ENCODE data around the gene PRKD2. TPM values are rescaled to one million over a fixed set of nuclear protein-coding genes. Genes with fewer than 3 reads are reported as not detected.
"Not testable (repeated sequence)": the region's sequence is repeated elsewhere in the genome, so short reads cannot be mapped to it uniquely, and the experiment has no call there.

Gene PRKD2
- 10 to 100 TPM; 14.9 to 18.0 TPM for total RNA-seq
- long read RNA-seq, partial matches to known transcripts: 7 of 10 reads
- long read RNA-seq, other reads (novel, unspliced or antisense): 1 of 10 reads

DNA sequence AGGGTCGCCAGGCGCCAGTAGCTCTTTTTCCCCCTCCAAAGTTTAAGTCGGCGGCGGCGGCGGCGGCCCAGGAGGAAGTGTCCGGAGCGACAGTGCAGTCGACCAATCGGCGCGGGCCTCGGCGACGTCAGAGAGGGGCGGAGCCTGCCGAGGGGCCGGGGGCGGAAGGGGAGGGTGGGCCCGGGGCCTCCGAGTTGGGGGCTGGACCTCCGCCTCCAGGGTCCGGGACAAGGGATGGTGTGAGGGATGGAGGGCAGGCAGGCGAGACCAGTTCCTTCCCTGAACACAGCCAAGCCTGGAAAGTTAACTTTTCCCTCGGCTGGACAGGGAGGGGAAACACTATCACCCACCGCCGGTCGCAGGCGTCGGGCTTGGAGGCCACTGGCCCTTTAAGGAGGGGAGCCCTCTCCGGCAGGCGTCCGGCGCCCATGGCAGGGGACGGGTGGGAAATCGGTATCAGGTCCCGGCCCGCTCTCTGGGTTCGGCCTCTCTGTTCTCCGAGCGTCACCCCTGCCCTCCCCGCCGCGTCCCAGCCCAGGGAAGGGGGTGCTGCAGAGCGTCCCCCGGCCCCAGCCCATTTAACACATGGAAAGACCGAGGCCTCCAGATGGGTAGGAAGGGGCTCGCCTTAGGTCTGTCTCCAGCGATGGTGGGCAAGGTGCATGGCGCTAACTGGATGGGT is at the start of gene PRKD2:
Gene PRKD2, minus strand, starts transcription at position 81 of the 682 bp plus-strand sequence. CDS start 744 bp downstream, outside the sequence.
- intact Hi-C loops (cut with DNase I): no loop called here
- peak; percentile 93 for DNase-seq
- ATAC-seq: peak; percentile 88

DNA sequence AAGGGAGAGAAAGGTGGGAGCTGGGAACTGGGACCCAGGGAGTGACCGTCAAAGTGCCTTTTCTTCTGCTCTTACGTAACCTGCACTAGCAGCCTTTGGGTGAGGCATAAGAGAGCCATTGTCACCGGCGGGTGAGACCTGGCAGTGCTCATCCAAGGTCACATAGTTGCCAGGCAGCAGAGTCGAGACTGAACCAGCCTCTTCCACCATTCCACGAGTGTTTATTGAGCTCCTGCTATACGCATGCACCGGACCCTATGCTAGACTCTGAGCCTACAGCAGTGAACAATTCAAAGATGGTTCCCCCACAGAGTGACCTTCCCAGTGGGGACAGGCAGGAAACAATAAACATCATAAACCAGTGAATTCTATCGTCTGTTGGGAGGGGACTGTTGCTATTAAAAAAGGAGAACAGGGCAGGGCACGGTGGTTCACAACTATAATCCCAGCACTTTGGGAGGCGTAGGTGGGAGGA is 47.9 kb upstream of the PRKD2 start:
- intact Hi-C loops (cut with DNase I): loop anchor here in 1 of 2 donors (5.0 kb wide), 1 partner anchor 57 kb away; no protein-coding TSS in a partner anchor
- ATAC-seq (peak; percentile 41 to 42), DNase-seq (no peak)

DNA sequence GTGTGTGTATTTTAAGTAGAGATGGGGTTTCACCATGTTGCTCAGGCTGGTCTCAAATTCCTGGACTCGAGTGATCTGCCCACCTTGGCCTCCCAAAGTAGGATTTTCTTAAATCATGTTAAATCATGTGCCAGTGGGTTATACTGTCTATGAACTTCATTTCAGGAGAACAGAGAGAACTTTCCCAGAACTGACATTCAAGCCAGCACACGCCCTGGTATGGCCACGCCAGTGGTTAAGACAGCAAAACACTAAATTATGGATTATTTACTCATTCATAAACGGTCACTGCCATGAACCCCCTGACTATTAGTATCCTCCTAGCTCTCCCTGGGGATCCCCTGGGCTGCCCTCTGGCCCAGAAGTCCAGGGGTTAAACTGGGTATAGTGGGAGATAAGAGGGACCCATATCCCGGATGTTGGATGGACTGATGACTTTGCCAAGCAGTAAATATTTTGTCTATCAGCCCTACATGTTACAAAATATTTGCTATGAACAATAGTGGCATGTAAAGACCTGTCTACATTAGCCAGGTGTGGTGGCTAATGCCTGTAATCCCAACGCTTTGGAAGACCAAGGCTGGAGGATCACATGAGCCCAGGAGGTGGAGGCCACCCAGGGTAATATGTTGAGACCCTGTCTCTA is 45.5 kb upstream of the PRKD2 start:
- intact Hi-C loops (cut with DNase I): loop anchor here in 1 of 2 donors (5.0 kb wide), 1 partner anchor 60 kb away; no protein-coding TSS in a partner anchor
- DNase-seq: no peak
- no peak for ATAC-seq

DNA sequence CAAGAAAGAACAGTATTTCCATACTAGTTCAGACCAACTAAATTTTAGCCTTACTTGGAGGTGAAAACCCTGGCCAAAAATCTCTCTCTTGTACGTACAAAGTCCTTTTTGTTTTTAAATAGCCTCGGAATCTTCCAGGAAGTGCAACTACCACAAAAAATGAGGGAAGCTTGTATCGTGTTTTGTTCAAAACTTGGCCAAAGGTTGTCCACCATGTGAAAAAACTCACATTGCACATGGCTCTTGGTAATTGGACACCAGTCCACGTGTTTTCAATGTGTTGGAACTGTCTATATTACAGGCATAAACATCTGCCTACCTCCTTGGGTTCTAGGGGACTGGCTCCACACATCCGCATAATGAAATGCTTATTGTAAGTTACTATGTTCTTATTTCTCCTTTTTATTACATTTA is 44.5 kb upstream of the PRKD2 start:
- ATAC-seq (no peak), DNase-seq (no peak)
- intact Hi-C loops (cut with DNase I): loop anchor here in 1 of 2 donors (5.0 kb wide), 1 partner anchor 61 kb away; no protein-coding TSS in a partner anchor

DNA sequence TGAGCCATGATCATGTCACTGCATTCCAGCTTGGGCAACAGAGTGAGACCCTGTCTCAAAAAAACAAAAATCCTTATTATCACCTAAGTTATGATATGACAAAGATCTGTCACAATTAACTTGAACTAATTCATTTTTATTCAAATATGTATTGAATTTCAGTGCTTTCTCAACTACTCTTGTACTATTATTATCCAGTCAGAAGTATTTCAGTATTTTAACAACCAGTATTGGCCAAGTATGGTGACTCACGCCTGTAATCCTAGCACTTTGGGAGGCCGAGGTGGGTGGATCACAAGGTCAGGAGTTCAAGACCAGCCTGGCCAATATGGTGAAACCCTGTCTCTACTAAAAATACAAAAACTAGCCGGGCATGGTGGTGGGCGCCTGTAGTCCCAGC is 44.0 kb upstream of the PRKD2 start:
- intact Hi-C loops (cut with DNase I): loop anchor here in 1 of 2 donors (5.0 kb wide), 1 partner anchor 61 kb away; no protein-coding TSS in a partner anchor
- ATAC-seq: not testable (repeated sequence)

DNA sequence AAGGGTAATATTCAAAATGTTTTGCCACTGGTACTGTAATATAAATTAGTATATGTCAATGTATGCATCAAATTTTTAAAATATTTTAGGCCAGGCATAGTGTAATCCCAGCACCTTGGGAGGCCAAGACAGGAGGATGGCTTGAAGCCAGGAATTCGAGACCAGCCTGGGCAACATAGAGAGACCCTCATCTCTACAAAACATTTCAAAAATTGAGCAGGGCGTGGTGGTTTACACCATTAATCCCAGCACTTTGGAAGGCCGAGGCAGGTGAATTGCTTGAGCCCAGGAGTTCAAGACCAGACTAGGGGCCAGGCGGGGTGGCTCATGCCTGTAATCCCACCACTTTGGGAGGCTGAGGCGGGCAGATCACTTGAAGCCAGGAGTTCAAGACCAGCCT is 43.4 kb upstream of the PRKD2 start:
- intact Hi-C loops (cut with DNase I): loop anchor here in 1 of 2 donors (5.0 kb wide), 1 partner anchor 62 kb away; no protein-coding TSS in a partner anchor
- ATAC-seq (no peak), DNase-seq (no peak)

More for the DNA sequence above, 44.0 kb upstream of the PRKD2 start:
- not testable (repeated sequence) for DNase-seq

DNA sequence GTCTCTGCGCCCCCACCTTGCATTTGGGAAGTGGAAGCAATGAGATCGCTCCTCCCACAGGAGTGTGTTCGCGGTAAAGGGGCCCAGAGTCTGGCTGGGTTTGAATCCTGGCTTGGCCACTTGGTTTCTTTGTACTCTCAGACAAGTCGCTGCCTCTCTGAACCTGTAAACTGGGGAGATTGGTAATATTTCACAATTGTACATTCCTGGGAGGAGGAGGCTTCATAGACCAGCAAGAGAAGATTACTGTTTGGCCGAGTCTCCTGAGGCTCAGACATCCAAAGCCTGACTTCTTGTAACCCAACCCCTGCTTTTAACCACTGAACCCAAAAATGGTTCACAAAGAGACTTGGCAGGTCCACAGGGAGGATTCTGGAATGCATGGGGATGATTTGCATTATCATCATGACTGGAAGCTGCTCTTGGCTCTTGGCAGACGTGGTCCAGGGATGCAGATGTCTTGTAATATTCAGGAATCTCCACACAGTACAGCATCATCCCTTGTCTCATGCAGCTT is 43.0 kb upstream of the PRKD2 start:
- ATAC-seq: peak in 1 of 2 donors; percentile 32
- intact Hi-C loops (cut with DNase I): loop anchor here in 1 of 2 donors (5.0 to 10.0 kb wide), 2 partner anchors 62 to 235 kb away; no protein-coding TSS in a partner anchor

DNA sequence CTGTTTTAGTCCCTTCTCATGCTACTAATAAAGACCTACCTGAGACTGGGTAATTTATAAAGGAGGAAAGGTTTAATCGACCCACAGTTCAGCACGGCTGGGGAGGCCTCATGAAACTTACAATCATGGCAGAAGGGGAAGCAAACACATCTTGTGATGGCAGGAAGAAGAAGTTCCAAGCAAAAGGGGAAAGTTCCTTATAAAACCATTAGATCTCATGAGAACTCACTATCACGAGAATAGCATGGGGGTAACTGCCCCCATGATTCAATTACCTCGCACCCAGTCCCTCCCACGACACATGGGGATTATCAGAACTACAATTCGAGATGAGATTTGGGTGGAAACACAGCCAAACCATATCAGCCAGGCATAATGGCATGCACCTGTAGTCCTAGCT is 42.3 kb upstream of the PRKD2 start:
- intact Hi-C loops (cut with DNase I): loop anchor here in 1 of 2 donors (10.0 kb wide), 1 partner anchor 236 kb away; no protein-coding TSS in a partner anchor
- DNase-seq (no peak), ATAC-seq (no peak)

More for the DNA sequence above, 43.0 kb upstream of the PRKD2 start:
- DNase-seq: no peak

DNA sequence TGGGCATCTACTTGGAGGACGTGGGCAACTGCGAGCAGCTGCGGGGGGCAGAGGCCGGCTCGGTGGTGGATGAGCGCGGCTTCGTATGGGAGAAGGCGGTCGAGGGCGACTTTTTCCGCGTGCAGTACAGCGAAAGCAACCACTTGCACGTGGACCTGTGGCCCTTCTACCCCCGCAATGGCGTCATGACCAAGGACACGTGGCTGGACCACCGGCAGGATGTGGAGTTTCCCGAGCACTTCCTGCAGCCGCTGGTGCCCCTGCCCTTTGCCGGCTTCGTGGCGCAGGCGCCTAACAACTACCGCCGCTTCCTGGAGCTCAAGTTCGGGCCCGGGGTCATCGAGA is 39.6 kb upstream of the PRKD2 start:
- peak; percentile 26 for DNase-seq
- intact Hi-C loops (cut with DNase I): loop anchor here (2.0 to 10.0 kb wide), 2 partner anchors 84 to 238 kb away; no protein-coding TSS in a partner anchor
- ATAC-seq: no peak

DNA sequence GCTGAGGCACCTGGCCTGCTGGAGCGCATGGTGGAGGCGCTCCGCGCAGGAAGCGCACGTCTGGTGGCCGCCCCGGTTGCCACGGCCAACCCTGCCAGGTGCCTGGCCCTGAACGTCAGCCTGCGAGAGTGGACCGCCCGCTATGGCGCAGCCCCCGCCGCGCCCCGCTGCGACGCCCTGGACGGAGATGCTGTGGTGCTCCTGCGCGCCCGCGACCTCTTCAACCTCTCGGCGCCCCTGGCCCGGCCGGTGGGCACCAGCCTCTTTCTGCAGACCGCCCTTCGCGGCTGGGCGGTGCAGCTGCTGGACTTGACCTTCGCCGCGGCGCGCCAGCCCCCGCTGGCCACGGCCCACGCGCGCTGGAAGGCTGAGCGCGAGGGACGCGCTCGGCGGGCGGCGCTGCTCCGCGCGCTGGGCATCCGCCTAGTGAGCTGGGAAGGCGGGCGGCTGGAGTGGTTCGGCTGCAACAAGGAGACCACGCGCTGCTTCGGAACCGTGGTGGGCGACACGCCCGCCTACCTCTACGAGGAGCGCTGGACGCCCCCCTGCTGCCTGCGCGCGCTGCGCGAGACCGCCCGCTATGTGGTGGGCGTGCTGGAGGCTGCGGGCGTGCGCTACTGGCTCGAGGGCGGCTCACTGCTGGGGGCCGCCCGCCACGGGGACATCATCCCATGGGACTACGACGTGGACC is 39.1 kb upstream of the PRKD2 start:
- ATAC-seq (no peak), DNase-seq (no peak)
- intact Hi-C loops (cut with DNase I): loop anchor here (2.0 to 10.0 kb wide), 2 partner anchors 85 to 239 kb away; no protein-coding TSS in a partner anchor

DNA sequence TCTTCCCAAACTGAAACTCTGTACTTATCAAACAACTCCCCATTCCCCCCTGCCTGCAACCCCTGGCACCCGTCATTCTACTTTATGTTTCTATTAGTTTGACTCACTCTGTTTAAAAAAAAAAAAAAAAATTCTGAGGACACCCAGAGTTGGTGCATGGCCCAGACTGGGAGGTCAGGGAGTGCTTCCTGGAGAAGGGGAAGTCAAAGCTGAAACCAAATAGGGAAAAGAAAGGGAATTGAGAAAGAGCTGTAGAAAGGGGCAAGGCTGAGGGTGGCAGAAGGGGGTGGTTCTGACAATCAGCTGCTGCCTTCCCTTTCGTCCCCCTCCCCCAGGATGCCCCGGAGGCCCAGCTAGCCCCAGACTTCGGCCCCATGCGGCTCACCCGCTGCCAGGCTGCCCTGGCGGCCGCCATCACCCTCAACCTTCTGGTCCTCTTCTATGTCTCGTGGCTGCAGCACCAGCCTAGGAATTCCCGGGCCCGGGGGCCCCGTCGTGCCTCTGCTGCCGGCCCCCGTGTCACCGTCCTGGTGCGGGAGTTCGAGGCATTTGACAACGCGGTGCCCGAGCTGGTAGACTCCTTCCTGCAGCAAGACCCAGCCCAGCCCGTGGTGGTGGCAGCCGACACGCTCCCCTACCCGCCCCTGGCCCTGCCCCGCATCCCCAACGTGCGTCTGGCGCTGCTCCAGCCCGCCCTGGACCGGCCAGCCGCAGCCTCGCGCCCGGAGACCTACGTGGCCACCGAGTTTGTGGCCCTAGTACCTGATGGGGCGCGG is 38.4 kb upstream of the PRKD2 start:
- ATAC-seq (peak; percentile 18 to 24), DNase-seq (peak; percentile 43)
- intact Hi-C loops (cut with DNase I): loop anchor here in 1 of 2 donors (10.0 kb wide), 1 partner anchor 240 kb away; no protein-coding TSS in a partner anchor

DNA sequence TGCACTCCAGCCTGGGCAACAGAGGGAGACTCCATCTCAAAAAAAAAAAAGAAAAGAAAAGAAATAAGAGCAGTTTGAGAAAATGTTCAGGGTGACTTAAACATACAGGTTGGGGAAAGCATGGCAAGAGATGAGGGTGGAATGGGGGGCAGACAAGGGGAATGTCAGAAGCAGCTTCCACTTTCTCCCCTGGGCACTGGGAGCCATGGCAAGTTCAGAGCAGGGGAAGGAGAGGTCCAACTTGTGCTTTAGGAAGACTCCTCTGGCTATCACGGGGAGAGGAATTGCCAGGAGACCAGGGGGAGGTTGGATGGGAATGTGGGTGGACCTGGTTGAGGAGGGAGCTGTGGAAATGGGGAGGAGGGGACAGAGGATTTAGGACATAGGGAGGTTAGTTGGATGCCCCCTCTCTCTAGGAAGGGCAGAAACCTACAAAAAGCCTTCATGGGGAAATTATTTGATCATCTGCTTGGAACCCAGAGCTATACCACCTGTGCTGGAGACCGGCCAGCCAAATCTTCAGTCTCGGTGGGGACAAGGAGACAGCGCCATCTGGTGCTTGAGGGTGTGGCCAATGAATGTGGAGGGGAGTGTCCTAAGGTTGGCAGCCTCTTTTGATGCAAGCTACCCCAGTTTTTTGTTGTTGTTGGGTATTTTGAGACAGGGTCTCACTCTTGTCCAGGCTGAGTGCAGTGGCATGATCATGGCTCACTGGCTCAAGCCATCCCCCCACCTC is 36.7 kb upstream of the PRKD2 start:
- DNase-seq (no peak), ATAC-seq (no peak)
- intact Hi-C loops (cut with DNase I): loop anchor here in 1 of 2 donors (10.0 kb wide), 1 partner anchor 241 kb away; no protein-coding TSS in a partner anchor

DNA sequence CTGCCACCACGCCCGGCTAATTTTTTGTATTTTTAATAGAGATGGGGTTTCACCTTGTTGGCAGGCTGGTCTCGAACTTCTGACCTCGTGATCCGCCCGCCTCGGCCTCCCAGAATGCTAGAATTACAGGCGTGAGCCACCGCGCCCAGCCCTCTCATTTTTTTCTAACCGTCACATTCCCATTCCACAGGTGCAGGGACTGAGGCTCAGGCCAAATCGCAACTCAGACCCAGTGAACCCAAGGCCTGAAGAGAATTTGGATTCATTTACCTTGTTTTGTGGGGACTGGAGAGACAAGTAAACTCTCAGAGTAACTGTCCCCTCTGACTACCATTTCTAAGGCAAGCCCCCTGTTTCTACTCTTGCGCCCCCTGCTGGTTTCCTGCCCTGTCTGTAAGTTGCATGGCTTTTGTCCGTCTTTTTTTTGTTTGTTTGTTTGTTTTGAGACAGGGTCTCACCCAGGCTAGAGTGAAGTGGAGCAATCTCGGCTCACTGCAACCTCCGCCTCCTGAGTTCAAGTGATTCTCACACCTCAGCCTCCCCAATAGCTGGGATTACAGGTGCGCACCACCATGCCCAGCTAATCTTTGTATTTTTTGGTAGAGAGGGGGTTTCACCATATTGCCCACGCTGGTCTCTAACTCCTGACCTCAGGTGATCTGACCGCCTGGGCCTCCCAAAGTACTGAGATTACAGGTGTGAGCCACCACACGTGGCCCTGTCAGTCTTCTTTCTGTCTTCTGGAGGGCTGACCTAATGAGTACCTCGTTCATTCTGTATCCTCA is 31.6 kb upstream of the PRKD2 start:
- ATAC-seq: no peak
- intact Hi-C loops (cut with DNase I): no loop called here
- DNase-seq: peak; percentile 75

DNA sequence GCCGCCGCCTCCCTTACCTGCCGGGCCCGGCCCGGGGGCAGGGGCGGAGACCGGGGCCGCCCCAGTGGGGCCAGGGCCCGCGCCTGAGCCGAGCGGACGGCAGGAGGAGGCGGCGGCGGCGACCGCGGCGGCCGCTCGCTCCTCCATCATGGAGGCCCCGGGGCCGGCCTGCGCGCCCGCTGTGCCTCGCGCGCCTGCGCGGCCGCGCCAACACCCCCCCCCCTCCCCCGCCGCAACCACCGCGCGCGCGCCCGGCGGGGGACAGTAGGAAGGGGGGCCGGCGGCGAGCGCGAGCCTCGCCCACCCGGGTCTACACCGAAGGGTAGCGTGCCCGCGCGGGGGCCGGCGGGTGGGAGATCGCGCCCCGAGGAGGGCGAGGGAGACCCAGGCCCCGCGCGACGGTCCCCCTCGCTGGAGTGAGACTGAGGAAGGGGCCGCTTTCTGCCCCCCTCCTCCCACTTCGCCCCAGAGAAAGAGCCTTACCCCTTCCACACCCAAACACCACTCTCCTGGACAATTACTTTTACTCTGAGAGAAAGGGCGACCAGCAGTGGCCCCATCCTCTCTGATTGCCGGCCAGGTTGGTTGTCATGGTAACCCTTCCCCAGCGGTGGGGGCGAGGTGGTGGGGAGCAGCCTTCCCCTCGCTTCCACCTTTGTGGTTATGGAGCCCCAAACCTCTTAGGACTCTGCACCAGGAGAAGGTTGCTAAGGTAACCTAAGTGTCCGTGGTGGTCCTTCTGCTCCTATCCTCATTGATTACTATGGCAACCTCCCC is 29.6 kb upstream of the PRKD2 start, which contains the start of gene STRN4:
Gene STRN4, minus strand, starts transcription at position 170 of the 777 bp plus-strand sequence. Its CDS starts 20 bp downstream, at position 150.
- intact Hi-C loops (cut with DNase I): no loop called here
- ATAC-seq (peak; percentile 74 to 88), DNase-seq (peak; percentile 58)

DNA sequence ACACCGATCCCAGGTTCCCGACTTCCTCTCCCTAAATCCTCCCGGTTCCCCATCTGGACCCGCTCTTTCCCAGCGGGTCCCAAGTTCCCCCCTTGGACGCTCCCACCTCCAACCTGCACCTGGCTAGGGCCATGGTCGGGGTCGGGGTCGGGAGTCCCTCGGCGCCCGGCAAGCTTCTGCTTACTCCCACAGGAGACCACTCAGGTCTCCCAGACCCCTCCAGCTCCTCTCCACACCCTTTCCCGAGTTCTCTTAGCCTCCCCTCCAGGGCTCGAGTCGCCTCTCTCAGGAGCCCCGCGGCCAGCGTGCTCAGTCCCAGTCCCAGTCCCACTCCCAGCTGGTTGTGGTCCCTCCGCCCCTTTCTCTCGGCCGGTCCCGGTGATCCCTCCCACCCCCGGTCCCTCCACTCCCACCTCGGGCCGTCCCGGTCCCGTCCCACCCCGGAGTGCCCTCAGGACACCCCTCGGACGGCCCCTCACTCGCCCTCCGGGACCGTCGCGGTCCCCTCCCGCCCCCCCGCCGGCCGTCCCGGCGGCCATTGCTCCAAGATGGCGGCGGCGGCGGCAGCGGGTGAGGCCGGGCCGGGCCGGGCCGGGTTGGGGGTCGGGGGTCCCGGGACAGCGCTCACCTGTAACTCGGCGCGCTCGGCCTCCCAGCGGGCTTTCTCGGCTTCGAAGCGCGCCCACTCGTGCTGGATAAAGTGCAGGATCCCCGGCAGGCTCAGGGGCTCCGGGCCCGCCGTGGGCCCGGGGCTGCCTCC is 28.8 kb upstream of the PRKD2 start, which contains the start of gene FKRP:
Gene FKRP, plus strand, starts transcription at position 537 of the 760 bp plus-strand sequence. CDS start 9,394 bp downstream, outside the sequence.
- ATAC-seq (peak; percentile 58 to 76), DNase-seq (no peak)
- intact Hi-C loops (cut with DNase I): no loop called here

Data from left cardiac atrium (tissue), 4 donors.